NT2/D1 (cell line): ENCODE measurements around the gene HSDL1.

Experiments used
- DNase-seq: peaks from one replicate; pipeline ENCODE4 v3.0.0-alpha.2; 2011; ENCODE audit warnings: low read depth, low spot score
- H3K27me3 ChIP-seq: 2 replicates; pipeline ENCODE4 v1.6.0; 2011; ENCODE audit warnings: mild to moderate bottlenecking; ENCODE audit not compliant: insufficient read length, insufficient read depth
- H3K36me3 ChIP-seq: 2 replicates; pipeline ENCODE4 v1.6.1; 2011; ENCODE audit warnings: mild to moderate bottlenecking, low read length, mixed read lengths; ENCODE audit not compliant: insufficient read depth, insufficient read length
- H3K4me1 ChIP-seq: 2 replicates; pipeline ENCODE4 v1.5.1; 2011; ENCODE audit not compliant: insufficient read depth, insufficient read length
- H3K4me3 ChIP-seq: 2 replicates; pipeline ENCODE4 v1.5.1; 2011; ENCODE audit warnings: low read depth; ENCODE audit not compliant: insufficient read length
- H3K9ac ChIP-seq: 2 replicates; pipeline ENCODE4 v1.6.0; 2011; ENCODE audit warnings: low read depth; ENCODE audit not compliant: insufficient read length
- H3K9me3 ChIP-seq: 2 replicates; pipeline ENCODE4 v1.5.1; 2011; ENCODE audit warnings: mild to moderate bottlenecking, low read length; ENCODE audit not compliant: insufficient read depth
- SUZ12 ChIP-seq: IDR thresholded peaks from 2 replicates; pipeline ENCODE4 v1.6.1; 2011; ENCODE audit not compliant: insufficient read length, insufficient read depth; ENCODE audit errors: extremely low read depth
- YY1 ChIP-seq: IDR thresholded peaks from 2 replicates; pipeline ENCODE4 v1.6.1; 2011; ENCODE audit not compliant: insufficient read length, insufficient read depth
- ZNF274 ChIP-seq: IDR thresholded peaks from 2 replicates; pipeline ENCODE4 v1.6.1; 2011; ENCODE audit warnings: mild to moderate bottlenecking, low read depth, low read length

The HSDL1 gene

DNA sequence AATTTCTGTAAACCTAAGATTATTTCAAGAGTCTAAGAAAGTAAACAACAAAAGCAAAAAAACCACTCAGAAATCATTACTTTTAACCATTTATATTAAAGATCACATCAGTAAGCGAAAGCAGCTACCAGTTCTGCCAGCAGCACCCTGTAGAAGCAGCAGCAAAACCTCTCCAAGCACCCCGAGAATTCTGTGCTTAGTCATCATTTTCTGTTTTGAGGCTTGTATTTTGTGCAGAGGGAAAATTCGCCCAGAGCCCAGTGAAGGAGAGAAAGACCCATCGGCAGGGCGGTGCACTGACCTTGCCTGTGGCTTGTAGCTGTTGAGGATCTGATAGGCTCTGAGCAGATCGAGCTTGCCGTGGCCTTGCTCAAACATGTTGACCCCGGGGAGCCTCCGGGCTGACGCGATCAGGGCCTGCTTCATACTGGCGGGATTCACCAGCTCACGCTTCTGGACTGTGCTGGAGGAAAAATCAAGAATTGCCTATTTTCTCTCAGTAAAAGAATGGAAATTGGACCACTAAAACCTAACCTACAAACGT is 63.5 kb downstream of the HSDL1 start:
- no peak for DNase-seq

DNA sequence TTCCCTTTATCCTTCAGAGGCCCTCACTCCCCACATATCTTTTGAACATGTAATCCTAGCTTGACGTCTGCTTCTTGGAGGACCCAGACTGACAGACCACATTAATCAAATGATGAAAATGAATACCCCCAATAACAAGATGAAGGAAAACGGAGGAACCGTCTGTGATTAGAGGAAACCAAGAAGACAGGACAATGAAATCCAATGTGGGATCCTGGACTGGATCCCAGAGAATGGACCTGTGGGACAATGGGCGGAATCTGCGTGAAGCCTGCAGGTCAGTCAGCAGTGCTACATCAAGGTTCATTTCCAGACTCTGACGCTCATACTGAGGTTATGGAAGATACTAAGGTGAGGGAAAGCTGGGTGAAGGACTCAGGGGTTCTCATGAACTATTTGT is 64.2 kb downstream of the HSDL1 start:
- Histone ChIP-seq H3K9me3 (no peaks in the 10 kb centered on the region), H3K4me1 (no peaks in the 10 kb centered on the region), H3K36me3 (peaks cover 82% of the 10 kb centered on the region), H3K9ac (no peak overlapping the region), H3K27me3 (no peaks in the 10 kb centered on the region), H3K4me3 (no peak overlapping the region)
- TF ChIP-seq SUZ12 = no peak
- no peak for TF ChIP-seq ZNF274
- no peak for TF ChIP-seq YY1
- no peak for DNase-seq

More for the DNA sequence above, 63.5 kb downstream of the HSDL1 start:
- H3K9me3 ChIP-seq = no peaks in the 10 kb centered on the region
- no peak overlapping the region for H3K9ac ChIP-seq
- H3K4me1 ChIP-seq = no peaks in the 10 kb centered on the region
- H3K27me3 ChIP-seq = no peaks in the 10 kb centered on the region
- TF ChIP-seq YY1 (no peak), SUZ12 (no peak), ZNF274 (no peak)
- H3K4me3 ChIP-seq = no peak overlapping the region
- H3K36me3 ChIP-seq = peaks cover 83% of the 10 kb centered on the region

GRCh38 chr16:84080378-84080777 is 64.6 kb downstream of the HSDL1 start:
- no peaks in the 10 kb centered on the region for H3K4me1 ChIP-seq
- no peak for DNase-seq
- H3K9me3 ChIP-seq = no peaks in the 10 kb centered on the region
- no peak overlapping the region for H3K4me3 ChIP-seq
- no peak overlapping the region for H3K9ac ChIP-seq
- TF ChIP-seq SUZ12 (no peak), ZNF274 (no peak), YY1 (no peak)
- peaks cover 82% of the 10 kb centered on the region for H3K36me3 ChIP-seq
- no peaks in the 10 kb centered on the region for H3K27me3 ChIP-seq

DNA sequence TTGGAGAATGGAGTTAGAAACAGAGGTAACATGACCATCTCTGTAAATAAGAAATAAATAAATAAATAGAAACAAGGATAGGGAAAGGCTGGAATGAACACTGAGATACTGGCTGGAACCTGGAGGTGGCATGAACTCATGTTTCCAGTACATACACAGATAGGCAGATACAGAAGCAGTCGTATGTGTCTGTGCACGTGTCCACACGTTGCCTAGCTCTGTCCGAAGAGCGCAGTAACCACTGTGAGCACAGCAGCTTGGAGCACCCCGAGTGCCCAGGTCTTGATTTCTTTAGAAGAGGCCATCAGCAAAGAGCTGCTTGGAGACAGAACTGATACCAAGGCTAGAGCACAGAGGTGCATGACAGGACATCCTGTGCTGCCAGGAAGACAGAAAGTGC is 65.3 kb downstream of the HSDL1 start:
- no peaks in the 10 kb centered on the region for H3K4me1 ChIP-seq
- H3K27me3 ChIP-seq = no peaks in the 10 kb centered on the region
- TF ChIP-seq SUZ12 = no peak
- no peak for TF ChIP-seq ZNF274
- TF ChIP-seq YY1 = no peak
- no peak overlapping the region for H3K9ac ChIP-seq
- no peak for DNase-seq
- peaks cover 85% of the 10 kb centered on the region for H3K36me3 ChIP-seq
- no peak overlapping the region for H3K4me3 ChIP-seq
- no peaks in the 10 kb centered on the region for H3K9me3 ChIP-seq

DNA sequence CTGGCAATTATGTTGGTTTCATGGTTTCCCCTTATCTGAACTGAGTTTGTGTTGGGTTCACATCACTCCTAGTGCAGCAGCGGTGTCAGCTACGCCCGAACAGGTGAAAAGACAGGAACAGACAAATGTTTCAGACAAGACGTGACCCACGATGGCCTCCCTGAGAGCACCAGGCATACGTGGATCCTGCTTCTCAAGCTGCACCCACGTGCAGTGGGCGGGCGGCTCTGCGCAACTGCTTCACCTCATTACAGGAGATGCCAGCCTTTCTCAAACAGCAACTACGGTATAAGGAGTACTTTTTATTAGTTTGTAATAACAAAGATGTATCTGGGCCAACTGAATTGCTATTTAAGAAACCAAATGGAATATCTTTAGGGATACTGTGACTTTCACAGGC is 69.6 kb downstream of the HSDL1 start:
- Histone ChIP-seq H3K9ac (no peak overlapping the region), H3K36me3 (peaks cover 80% of the 10 kb centered on the region), H3K4me1 (no peaks in the 10 kb centered on the region), H3K9me3 (no peaks in the 10 kb centered on the region), H3K4me3 (no peak overlapping the region), H3K27me3 (no peaks in the 10 kb centered on the region)
- TF ChIP-seq YY1 (no peak), ZNF274 (no peak), SUZ12 (no peak)
- no peak for DNase-seq

DNA sequence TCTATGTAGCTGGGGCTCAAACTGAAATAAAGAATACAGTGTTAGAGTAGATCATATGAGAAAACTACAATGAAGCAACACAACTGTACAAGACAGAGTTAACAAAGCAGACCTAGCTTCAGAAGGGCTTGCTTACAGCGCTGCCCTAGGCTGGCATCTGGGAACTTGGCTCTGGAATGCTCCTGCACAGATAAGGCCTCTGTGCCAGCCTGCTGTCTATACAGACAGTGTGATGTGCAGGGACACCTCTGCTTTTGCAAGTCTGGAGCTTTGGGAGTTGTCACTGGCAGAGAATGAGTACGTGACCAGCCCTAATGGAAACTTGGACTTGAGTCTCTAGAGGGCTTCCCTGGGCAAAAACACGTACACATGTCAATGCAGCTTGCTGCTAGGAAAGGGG is 70.3 kb downstream of the HSDL1 start:
- no peak overlapping the region for H3K9ac ChIP-seq
- TF ChIP-seq YY1 (no peak), ZNF274 (no peak)
- DNase-seq = no peak
- H3K27me3 ChIP-seq = no peaks in the 10 kb centered on the region
- no peaks in the 10 kb centered on the region for H3K4me1 ChIP-seq
- peaks cover 80% of the 10 kb centered on the region for H3K36me3 ChIP-seq
- H3K4me3 ChIP-seq = no peak overlapping the region
- no peaks in the 10 kb centered on the region for H3K9me3 ChIP-seq
